ENCODE measurements around the gene LDB2. TPM values are rescaled to one million over a fixed set of nuclear protein-coding genes. Genes with fewer than 3 reads are reported as not detected.

LDB2 gene
- total RNA-seq, 3 donors from 2014 or later, result 34.5 to 68.8 (median 36.5) TPM

GRCh38 chr4:16583764-16584163 is 314.7 kb downstream of the LDB2 start:
- H3K27me3 ChIP-seq, result no peaks in the 10 kb centered on the region
- intact Hi-C loops (cut with DNase I; ENCODE audit: low total_unique reads), result no loop called here
- H3K27ac ChIP-seq, result no peak overlapping the region
- no peak for TF ChIP-seq CTCF (IDR thresholded peaks at IDR 0.05)
- no peak for TF ChIP-seq POLR2A (IDR thresholded peaks at IDR 0.05)
- no peak for TF ChIP-seq POLR2AphosphoS5 (IDR thresholded peaks at IDR 0.05)
- H3K4me3 ChIP-seq, result no peak overlapping the region
- no peaks in the 10 kb centered on the region for H3K9me3 ChIP-seq
- H3K4me1 ChIP-seq, result no peaks in the 10 kb centered on the region
- H3K36me3 ChIP-seq, result no peaks in the 10 kb centered on the region
- DNase-seq (ENCODE audit: low spot score in 2 of 2), result no peak

GRCh38 chr4:16582526-16582925 is 315.9 kb downstream of the LDB2 start:
- no peak for TF ChIP-seq CTCF (IDR thresholded peaks at IDR 0.05)
- TF ChIP-seq POLR2A (IDR thresholded peaks at IDR 0.05), result no peak
- TF ChIP-seq POLR2AphosphoS5 (IDR thresholded peaks at IDR 0.05), result no peak
- H3K36me3 ChIP-seq, result no peaks in the 10 kb centered on the region
- no peak overlapping the region for H3K4me3 ChIP-seq
- intact Hi-C loops (cut with DNase I; ENCODE audit: low total_unique reads), result no loop called here
- no peaks in the 10 kb centered on the region for H3K4me1 ChIP-seq
- no peaks in the 10 kb centered on the region for H3K27me3 ChIP-seq
- H3K27ac ChIP-seq, result no peak overlapping the region
- H3K9me3 ChIP-seq, result no peaks in the 10 kb centered on the region
- no peak for DNase-seq (ENCODE audit: low spot score in 2 of 2)

- no peak for DNase-seq (ENCODE audit: low spot score in 2 of 2)
- intact Hi-C loops (cut with DNase I; ENCODE audit: low total_unique reads), result no loop called here
- Histone ChIP-seq H3K9me3 (no peaks in the 10 kb centered on the region), H3K27me3 (no peaks in the 10 kb centered on the region), H3K4me3 (no peak overlapping the region), H3K27ac (no peak overlapping the region), H3K4me1 (no peaks in the 10 kb centered on the region), H3K36me3 (no peaks in the 10 kb centered on the region)
- no peak for TF ChIP-seq POLR2A (IDR thresholded peaks at IDR 0.05)
- no peak for TF ChIP-seq CTCF (IDR thresholded peaks at IDR 0.05)
- TF ChIP-seq POLR2AphosphoS5 (IDR thresholded peaks at IDR 0.05), result no peak
Measured at GRCh38 chr4:16582036-16582435, 316.4 kb downstream of the LDB2 start.

- Histone ChIP-seq H3K4me1 (no peaks in the 10 kb centered on the region), H3K36me3 (no peaks in the 10 kb centered on the region), H3K27ac (no peak overlapping the region), H3K27me3 (no peaks in the 10 kb centered on the region), H3K4me3 (no peak overlapping the region), H3K9me3 (no peaks in the 10 kb centered on the region)
- intact Hi-C loops (cut with DNase I; ENCODE audit: low total_unique reads), result no loop called here
- TF ChIP-seq POLR2A (IDR thresholded peaks at IDR 0.05), result no peak
- no peak for TF ChIP-seq POLR2AphosphoS5 (IDR thresholded peaks at IDR 0.05)
- TF ChIP-seq CTCF (IDR thresholded peaks at IDR 0.05), result no peak
- no peak for DNase-seq (ENCODE audit: low spot score in 2 of 2)
Measured at GRCh38 chr4:16581117-16581516, 317.3 kb downstream of the LDB2 start.

GRCh38 chr4:16580514-16580913 is 317.9 kb downstream of the LDB2 start:
- Histone ChIP-seq H3K4me3 (no peak overlapping the region), H3K36me3 (no peaks in the 10 kb centered on the region), H3K4me1 (no peaks in the 10 kb centered on the region), H3K27me3 (no peaks in the 10 kb centered on the region), H3K27ac (no peak overlapping the region), H3K9me3 (no peaks in the 10 kb centered on the region)
- no peak for TF ChIP-seq POLR2AphosphoS5 (IDR thresholded peaks at IDR 0.05)
- TF ChIP-seq POLR2A (IDR thresholded peaks at IDR 0.05), result no peak
- TF ChIP-seq CTCF (IDR thresholded peaks at IDR 0.05), result no peak
- intact Hi-C loops (cut with DNase I; ENCODE audit: low total_unique reads), result no loop called here
- no peak for DNase-seq (ENCODE audit: low spot score in 2 of 2)

All from breast epithelium (tissue), 4 donors.